Caco-2 (cell line): ENCODE data around the gene S100A5. TPM values are rescaled to one million over a fixed set of nuclear protein-coding genes. Genes with fewer than 3 reads are reported as not detected.
"Not testable (repeated sequence)": the region's sequence is repeated elsewhere in the genome, so short reads cannot be mapped to it uniquely, and the experiment has no call there.

Experiments
- BruUV-seq: library from RNA; stranded (reverse); fragments of 400-500 nt; replicated peaks from 2 replicates; lab custom pipeline; 2021; lab: Mats Ljungman, UMichigan
- CTCF ChIA-PET: fragments of 300-600 bp; sonication (Branson Sonifier 250); formaldehyde crosslinking; loops from one replicate; lab custom pipeline; 2022; ENCODE audit warnings: antibody characterized with exemption; lab: Charles Lee
- POLR2A ChIA-PET: fragments of 300-600 bp; sonication (Branson Sonifier 250); formaldehyde crosslinking; loops from one replicate; lab custom pipeline; 2022; ENCODE audit warnings: antibody characterized with exemption; lab: Charles Lee
- DNase-seq, 2 experiments: peaks; one replicate each; pipeline versions ENCODE4 v3.0.0 to v3.0.0-alpha.2; 2020 to 2022
- H3K27me3 ChIP-seq: replicated peaks from 2 replicates; pipeline ENCODE4 v1.6.0; 2011; ENCODE audit warnings: low read length; ENCODE audit not compliant: control insufficient read depth, insufficient read depth
- H3K36me3 ChIP-seq: 2 replicates; pipeline ENCODE4 v1.5.1; 2011; ENCODE audit warnings: low read length; ENCODE audit not compliant: control insufficient read depth, insufficient read depth
- H3K4me1 ChIP-seq: fragments of 250-450 bp; sonication (Bioruptor Pico); 2 replicates; pipeline ENCODE4 v1.5.1; 2020; ENCODE audit warnings: mild to moderate bottlenecking
- H3K4me3 ChIP-seq: 2 replicates; pipeline ENCODE4 v1.5.1; 2011; ENCODE audit warnings: low read depth, mild to moderate bottlenecking, control low read depth, low read length
- H3K9me3 ChIP-seq: fragments of 250-450 bp; sonication (Bioruptor Pico); 2 replicates; pipeline ENCODE4 v1.5.1; 2020; ENCODE audit warnings: mild to moderate bottlenecking, moderate library complexity
- H3K27ac Mint-ChIP-seq: one replicate; pipeline ENCODE4 v1.8.0; 2022; ENCODE audit warnings: mixed read lengths; ENCODE audit not compliant: unreplicated experiment
- H3K27me3 Mint-ChIP-seq: one replicate; pipeline ENCODE4 v1.8.0; 2022; ENCODE audit warnings: mixed read lengths; ENCODE audit not compliant: insufficient read depth, unreplicated experiment
- H3K36me3 Mint-ChIP-seq: one replicate; pipeline ENCODE4 v1.8.0; 2022; ENCODE audit warnings: mild to moderate bottlenecking, mixed read lengths; ENCODE audit not compliant: insufficient read depth, unreplicated experiment
- H3K4me1 Mint-ChIP-seq: one replicate; pipeline ENCODE4 v1.8.0; 2022; ENCODE audit warnings: low read depth, mixed read lengths; ENCODE audit not compliant: unreplicated experiment
- H3K4me3 Mint-ChIP-seq: one replicate; pipeline ENCODE4 v1.8.0; 2022; ENCODE audit warnings: mild to moderate bottlenecking, moderate library complexity, mixed read lengths; ENCODE audit not compliant: unreplicated experiment
- H3K9me3 Mint-ChIP-seq: one replicate; pipeline ENCODE4 v1.8.0; 2022; ENCODE audit warnings: mixed read lengths; ENCODE audit not compliant: unreplicated experiment
- CTCF ChIP-seq, 2 experiments: fragments of 200-600 bp in 1 of 2; IDR thresholded peaks; 1 replicate in 1 of 2; 2 replicates in 1 of 2; pipeline versions ENCODE4 v1.5.1 to v1.8.0; 2011 to 2022; ENCODE audit warnings: antibody characterized with exemption in 1 of 2, control low read depth in 1 of 2, inconsistent platforms in 1 of 2, low read depth in 1 of 2, low read length in 1 of 2, mild to moderate bottlenecking in 1 of 2, moderate library complexity in 1 of 2; ENCODE audit not compliant: insufficient read depth in 1 of 2, severe bottlenecking in 1 of 2, unreplicated experiment in 1 of 2
- intact Hi-C: fragments of 100-400 bp; cut with micrococcal nuclease; formaldehyde crosslinking; loops from one replicate; pipeline ENCODE4 v1.10.0; 2022; ENCODE audit not compliant: unreplicated experiment
- total RNA-seq: library from RNA; stranded (reverse); gene quantifications from 2 replicates; pipeline ENCODE4 v1.2.3, GENCODE V29; 2022

Gene S100A5
- total RNA-seq, 1 experiment from 2014 or later: not detected

- H3K4me1 Mint-ChIP-seq: peaks cover 37% of the 10 kb centered on the region
- CTCF ChIA-PET: no interaction called here
- no peak for TF ChIP-seq CTCF (IDR thresholded peaks at IDR 0.05; ENCODE audit: insufficient read depth in 1 of 2, low read depth in 1 of 2, low read length in 1 of 2, severe bottlenecking in 1 of 2, unreplicated experiment in 1 of 2)
- H3K36me3 ChIP-seq: no peaks in the 10 kb centered on the region
- intact Hi-C loops: no loop called here
- POLR2A ChIA-PET: no interaction called here
- no TSS peak for BruUV-seq
- H3K27me3 ChIP-seq: no peaks in the 10 kb centered on the region
- H3K4me3 ChIP-seq: no peak overlapping the region
- H3K9me3 Mint-ChIP-seq: no peaks in the 10 kb centered on the region
- H3K36me3 Mint-ChIP-seq: peaks cover 5% of the 10 kb centered on the region
- H3K4me3 Mint-ChIP-seq: no peak overlapping the region
- no peak overlapping the region for H3K27ac Mint-ChIP-seq
- H3K27me3 Mint-ChIP-seq: no peaks in the 10 kb centered on the region
- no peaks in the 10 kb centered on the region for H3K9me3 ChIP-seq
- DNase-seq: no peak
- H3K4me1 ChIP-seq: peaks cover 44% of the 10 kb centered on the region
These were observed 43.2 kb upstream of the S100A5 start for GRCh38 chr1:153583976-153584375.

GRCh38 chr1:153583514-153583913 is 42.8 kb upstream of the S100A5 start:
- H3K4me3 Mint-ChIP-seq, H3K27me3 Mint-ChIP-seq, POLR2A ChIA-PET, DNase-seq, H3K4me3 ChIP-seq, H3K9me3 Mint-ChIP-seq, H3K9me3 ChIP-seq, H3K27ac Mint-ChIP-seq, H3K36me3 Mint-ChIP-seq, CTCF ChIA-PET, BruUV-seq, intact Hi-C loops, H3K36me3 ChIP-seq, H3K27me3 ChIP-seq: not testable (repeated sequence)
- peaks cover 39% of the 10 kb centered on the region for H3K4me1 Mint-ChIP-seq
- H3K4me1 ChIP-seq: peaks cover 47% of the 10 kb centered on the region

GRCh38 chr1:153582836-153583235 is 42.1 kb upstream of the S100A5 start:
- H3K9me3 ChIP-seq, H3K36me3 ChIP-seq, BruUV-seq, H3K27me3 Mint-ChIP-seq, H3K4me3 ChIP-seq, H3K4me3 Mint-ChIP-seq, intact Hi-C loops, H3K27ac Mint-ChIP-seq, H3K9me3 Mint-ChIP-seq, H3K27me3 ChIP-seq, DNase-seq, POLR2A ChIA-PET, CTCF ChIA-PET, H3K36me3 Mint-ChIP-seq: not testable (repeated sequence)
- H3K4me1 Mint-ChIP-seq: peaks cover 39% of the 10 kb centered on the region
- peaks cover 47% of the 10 kb centered on the region for H3K4me1 ChIP-seq

- peak; percentile 62 to 63 for DNase-seq
- Mint-ChIP-seq H3K36me3 (peaks cover 20% of the 10 kb centered on the region), H3K4me3 (peak overlapping the region; percentile 16), H3K27ac (peak overlapping the region; percentile 73), H3K4me1 (peaks cover 38% of the 10 kb centered on the region), H3K27me3 (no peaks in the 10 kb centered on the region), H3K9me3 (no peaks in the 10 kb centered on the region)
- Histone ChIP-seq H3K9me3 (no peaks in the 10 kb centered on the region), H3K4me3 (no peak overlapping the region), H3K4me1 (peaks cover 62% of the 10 kb centered on the region), H3K27me3 (no peaks in the 10 kb centered on the region), H3K36me3 (no peaks in the 10 kb centered on the region)
- TF ChIP-seq CTCF (IDR thresholded peaks at IDR 0.05; ENCODE audit: insufficient read depth in 1 of 2, low read depth in 1 of 2, low read length in 1 of 2, severe bottlenecking in 1 of 2, unreplicated experiment in 1 of 2): no peak
- BruUV-seq: no TSS peak
- intact Hi-C loops: loop anchor here (1.0 to 5.0 kb wide), 2 partner anchors 13 to 93 kb away; partner anchors contain the start of gene ILF2
- POLR2A ChIA-PET: interaction anchor here (0.6 to 2.8 kb wide), 6 partner anchors 11 to 56 kb away, joined by 3 to 25 read pairs (median 4); partner anchors contain the start of genes S100A13, S100A14 and S100A16
- CTCF ChIA-PET: interaction anchor here (0.7 to 1.6 kb wide), 5 partner anchors 13 to 59 kb away, joined by 3 to 7 read pairs (median 5); partner anchors contain the start of gene S100A13
These were observed 38.2 kb upstream of the S100A5 start for GRCh38 chr1:153578936-153579335.
